Left renal cortex interstitium (tissue), 4 donors: ENCODE results near the gene WDR4. TPM values are rescaled to one million over a fixed set of nuclear protein-coding genes. Genes with fewer than 3 reads are reported as not detected.
"Not testable (repeated sequence)": the region's sequence is repeated elsewhere in the genome, so short reads cannot be mapped to it uniquely, and the experiment has no call there.

Experiments used
- DNase-seq, 4 donors: peaks; one replicate each; pipeline ENCODE4 v3.0.0-alpha.2; 2013; ENCODE audit warnings: low read depth in 4 of 4, low spot score in 2 of 4, missing footprints in 1 of 4
- polyA plus RNA-seq, 4 donors: library from polyadenylated mRNA; unstranded; fragments of 120-200 nt; gene quantifications; one replicate each; pipeline ENCODE4 v1.2.1, GENCODE V29; 2013; ENCODE audit not compliant: insufficient read length in 4 of 4

The WDR4 gene
- polyA plus RNA-seq, 4 donors, result 8.0 to 16.6 (median 13.1) TPM

GRCh38 chr21:42841156-42841915 lies 38.0 kb downstream of the WDR4 start:
- no peak for DNase-seq

GRCh38 chr21:42840411-42841155 lies 38.8 kb downstream of the WDR4 start:
- DNase-seq, result no peak

GRCh38 chr21:42839271-42840231 lies 39.8 kb downstream of the WDR4 start:
- no peak for DNase-seq

- DNase-seq, result not testable (repeated sequence)
These were observed 41.1 kb downstream of the WDR4 start for GRCh38 chr21:42838212-42838690.

GRCh38 chr21:42837421-42838211 lies 41.7 kb downstream of the WDR4 start:
- DNase-seq, result no peak

- no peak for DNase-seq
These were observed 42.5 kb downstream of the WDR4 start for GRCh38 chr21:42836767-42837301.

DNA sequence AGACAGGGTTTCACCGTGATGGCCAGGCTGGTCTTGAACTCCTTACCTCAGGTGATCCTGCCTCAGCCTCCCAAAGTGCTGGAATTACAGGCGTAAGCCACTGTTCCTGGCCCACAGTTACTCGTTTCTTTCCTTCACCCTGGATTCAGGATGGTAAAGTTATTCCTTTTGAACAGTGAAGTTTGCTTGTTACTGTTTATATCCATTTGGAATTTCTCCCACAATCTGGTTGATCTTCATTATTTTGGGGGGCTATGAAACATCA lies 43.0 kb downstream of the WDR4 start:
- DNase-seq, result no peak

DNA sequence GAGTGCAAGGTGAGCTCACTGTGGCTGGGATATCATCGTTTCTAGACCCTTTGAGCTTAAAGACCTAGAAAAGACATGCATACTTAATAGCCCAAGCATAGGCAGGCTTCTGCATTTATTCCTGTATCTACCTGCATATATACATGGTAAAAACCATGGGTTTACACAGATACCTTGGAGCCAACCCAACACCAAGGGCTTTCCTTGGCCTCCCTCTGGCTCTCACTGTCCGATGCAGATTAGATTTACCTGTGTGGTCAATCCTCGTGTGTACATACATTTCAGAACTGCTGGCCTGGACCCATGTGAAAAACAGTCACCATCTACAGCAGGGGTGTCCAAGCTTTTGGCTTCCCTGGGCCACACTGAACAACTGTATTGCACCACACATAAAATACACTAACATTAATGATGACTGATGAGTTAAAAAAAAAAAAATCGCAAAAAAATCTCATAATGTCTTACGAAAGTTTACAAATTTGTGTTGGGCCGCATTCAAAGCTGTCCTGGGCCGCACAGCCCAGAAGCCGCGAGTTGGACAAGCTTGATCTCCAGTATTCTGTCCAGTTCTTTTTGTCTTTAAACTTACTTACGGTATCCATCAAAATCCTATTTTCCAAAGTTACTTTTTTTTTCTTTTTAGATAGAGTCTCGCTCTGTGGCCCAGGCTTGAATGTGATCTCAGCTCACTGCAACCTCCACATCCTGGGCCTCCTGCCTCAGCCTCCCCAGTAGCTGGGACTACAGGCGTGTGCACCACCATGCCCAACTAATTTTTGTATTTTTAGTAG lies 43.5 kb downstream of the WDR4 start:
- DNase-seq, result no peak

DNA sequence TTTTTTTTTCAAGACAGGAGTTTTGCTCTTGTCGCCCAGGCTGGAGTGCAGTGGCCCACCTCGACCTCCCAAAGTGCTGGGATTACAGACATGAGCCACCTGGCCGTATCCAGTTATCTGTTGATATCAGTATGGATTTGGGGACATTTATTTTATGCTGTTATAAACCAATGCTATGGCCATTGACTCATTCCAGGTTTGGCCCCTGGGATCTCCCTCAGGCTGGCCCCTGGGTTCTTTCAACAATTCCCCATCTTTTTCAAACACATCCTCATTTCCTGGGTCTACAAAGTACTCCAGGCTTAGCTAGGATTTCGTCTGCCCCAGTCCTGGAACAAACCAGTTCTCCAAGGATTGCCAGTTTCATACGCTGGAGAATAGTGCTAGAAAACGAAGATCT lies 44.1 kb downstream of the WDR4 start:
- DNase-seq, result no peak

DNA sequence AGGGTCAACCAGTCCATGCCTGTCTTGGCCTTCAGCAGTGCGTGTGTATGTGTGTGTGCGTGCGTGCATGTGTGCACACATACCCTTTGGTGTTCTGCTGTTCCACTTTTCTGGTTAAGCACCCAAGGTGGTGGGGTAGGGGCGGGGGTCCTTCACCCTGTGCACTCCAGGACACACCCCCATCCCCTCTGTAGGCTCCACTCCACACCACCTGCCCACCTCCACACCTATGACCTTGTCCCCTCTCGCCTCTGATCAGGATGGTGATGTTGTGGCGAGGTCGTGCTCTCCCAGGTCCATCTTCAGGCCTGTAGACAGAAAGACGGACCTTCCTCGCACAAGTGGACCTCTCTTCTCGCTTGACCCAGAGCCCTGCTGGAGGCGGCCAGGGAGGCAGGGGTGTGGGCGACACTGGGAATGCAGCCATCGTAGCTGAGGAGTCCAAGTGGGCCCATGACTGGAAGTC lies 44.6 kb downstream of the WDR4 start:
- DNase-seq, result no peak

GRCh38 chr21:42833859-42834725 lies 45.2 kb downstream of the WDR4 start:
- no peak for DNase-seq

DNA sequence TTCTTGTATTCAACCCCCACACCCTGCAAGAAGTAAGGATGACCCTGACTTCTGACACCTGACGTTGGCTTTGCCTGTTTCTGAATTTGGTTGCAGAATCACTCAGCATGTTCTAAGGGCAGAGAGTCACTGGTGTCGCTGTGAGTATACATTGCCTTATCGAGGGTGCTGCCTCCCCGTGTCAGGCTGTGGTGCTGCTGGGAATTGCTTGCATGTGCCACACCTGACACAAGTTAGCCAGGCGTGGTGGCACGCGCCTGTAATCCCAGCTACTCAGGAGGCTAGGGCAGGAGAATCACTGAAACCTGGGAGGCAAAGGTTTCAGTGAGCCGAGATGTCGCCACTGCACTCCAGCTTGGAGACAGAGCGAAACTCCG lies 45.9 kb downstream of the WDR4 start:
- DNase-seq, result no peak

GRCh38 chr21:42832321-42832630 lies 47.1 kb downstream of the WDR4 start:
- DNase-seq, result not testable (repeated sequence)

GRCh38 chr21:42830456-42831455 lies 48.6 kb downstream of the WDR4 start:
- DNase-seq, result no peak

- DNase-seq, result no peak
These were observed 49.4 kb downstream of the WDR4 start for GRCh38 chr21:42829954-42830353.

DNA sequence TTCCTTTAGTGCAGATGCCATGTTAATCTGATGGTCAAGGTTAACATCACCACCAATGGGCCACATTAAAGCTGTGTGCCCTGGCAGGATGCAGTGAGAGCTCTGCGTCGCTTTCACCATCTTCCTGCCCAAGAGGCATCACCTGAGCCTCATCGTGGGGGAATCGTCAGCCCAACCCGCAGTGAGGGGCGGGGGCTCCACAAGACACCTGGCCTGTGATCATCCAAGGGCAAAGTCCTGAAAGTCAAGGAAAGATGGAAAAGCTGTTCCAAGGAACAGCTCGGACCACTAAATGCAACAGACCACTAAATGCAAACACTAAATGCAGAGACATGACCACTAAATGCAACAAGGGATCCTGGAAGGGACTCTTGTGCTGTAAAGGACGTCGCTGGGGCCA lies 49.9 kb downstream of the WDR4 start:
- no peak for DNase-seq

- no peak for DNase-seq
These were observed 51.8 kb downstream of the WDR4 start for GRCh38 chr21:42827588-42827987.
